BLaER1 treated with 17β-estradiol and CSF1 and Interleukin-3, amounts not matched to agents 10 nM and 100 nM (cell line): ENCODE measurements around the gene TPD52L1.
A peak's percentile ranks its signal among the peaks of the same experiment; 100 is the strongest.

ENCODE experiments used
- H3K27ac ChIP-seq, 11 experiments: shearing (Covaris generic); formaldehyde crosslinking; 2 replicates each; pipeline ENCODE4 v1.8.1; 2022
- H3K27me3 ChIP-seq, 11 experiments: shearing (Covaris generic); formaldehyde crosslinking; 2 replicates each; pipeline ENCODE4 v1.8.1; 2022
- H3K36me3 ChIP-seq, 11 experiments: shearing (Covaris generic); formaldehyde crosslinking; 2 replicates each; pipeline ENCODE4 v1.8.1; 2022
- H3K4me1 ChIP-seq, 10 experiments: shearing (Covaris generic); formaldehyde crosslinking; 2 replicates each; pipeline ENCODE4 v1.8.1; 2022
- H3K4me2 ChIP-seq, 11 experiments: shearing (Covaris generic); formaldehyde crosslinking; 2 replicates each; pipeline ENCODE4 v1.8.1; 2022
- H3K4me3 ChIP-seq, 10 experiments: shearing (Covaris generic); formaldehyde crosslinking; 2 replicates each; pipeline ENCODE4 v1.8.1; 2022
- H3K9ac ChIP-seq, 11 experiments: shearing (Covaris generic); formaldehyde crosslinking; 2 replicates each; pipeline ENCODE4 v1.8.1; 2022
- H3K9me3 ChIP-seq, 11 experiments: shearing (Covaris generic); formaldehyde crosslinking; replicated peaks in 1 of 11; 2 replicates each; pipeline ENCODE4 v1.8.1; 2022
- H4K20me1 ChIP-seq, 11 experiments: shearing (Covaris generic); formaldehyde crosslinking; 2 replicates each; pipeline ENCODE4 v1.8.1; 2022
- Cebpa-rat ChIP-seq, 11 experiments: shearing (Covaris generic); IDR thresholded peaks; 2 replicates each; pipeline ENCODE4 v1.8.1; 2022

Gene TPD52L1

DNA sequence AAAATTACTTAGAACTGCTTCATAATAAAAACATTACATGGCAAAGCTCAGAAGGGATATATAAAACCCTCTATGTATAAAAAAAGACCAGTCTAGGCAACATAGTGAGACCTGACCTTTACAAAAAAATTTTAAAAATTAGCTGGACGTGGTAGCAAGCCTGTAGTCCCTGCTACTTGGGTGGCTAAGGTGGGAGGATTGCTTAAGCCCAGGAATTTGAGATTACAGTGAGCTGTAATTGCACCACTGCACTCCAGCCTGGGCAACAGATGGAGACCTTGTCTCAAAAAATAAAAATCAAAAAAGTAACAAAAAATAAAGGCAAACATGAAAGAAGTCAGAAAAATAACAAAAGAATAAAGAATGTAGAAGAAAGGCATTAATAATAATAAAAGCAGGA, 21.5 kb upstream of the TPD52L1 start:
- Histone ChIP-seq H3K9ac (no peak overlapping the region), H3K36me3 (no peaks in the 10 kb centered on the region), H3K4me1 (no peaks in the 10 kb centered on the region), H3K4me3 (no peak overlapping the region), H3K4me2 (no peak overlapping the region), H4K20me1 (no peaks in the 10 kb centered on the region), H3K27ac (no peak overlapping the region), H3K27me3 (no peaks in the 10 kb centered on the region), H3K9me3 (no peaks in the 10 kb centered on the region)
- no peak for TF ChIP-seq Cebpa-rat (IDR thresholded peaks at IDR 0.05)

DNA sequence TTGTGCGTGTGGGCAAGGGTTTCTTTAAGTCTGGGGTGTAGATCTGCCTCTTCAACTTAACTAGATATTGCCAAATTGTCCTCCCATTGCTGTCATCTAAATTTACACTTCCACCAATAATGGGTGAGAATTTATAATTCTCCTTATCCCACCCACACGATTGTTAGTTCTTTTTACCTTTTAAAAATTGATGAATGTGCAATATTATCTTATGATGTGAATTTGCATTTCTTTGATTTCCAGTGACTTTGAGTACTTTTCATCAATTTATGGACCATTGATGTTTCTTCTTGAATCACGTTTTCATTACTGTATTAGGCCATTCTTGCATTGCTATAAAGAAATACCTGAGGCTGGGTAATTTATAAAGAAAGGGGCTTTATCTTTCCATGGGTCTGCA, 17.2 kb upstream of the TPD52L1 start:
- Histone ChIP-seq H3K27me3 (no peaks in the 10 kb centered on the region), H3K36me3 (no peaks in the 10 kb centered on the region), H3K4me1 (no peaks in the 10 kb centered on the region), H3K4me3 (no peak overlapping the region), H3K9me3 (no peaks in the 10 kb centered on the region), H4K20me1 (no peaks in the 10 kb centered on the region), H3K4me2 (no peak overlapping the region), H3K9ac (no peak overlapping the region), H3K27ac (no peak overlapping the region)
- no peak for TF ChIP-seq Cebpa-rat (IDR thresholded peaks at IDR 0.05)

DNA sequence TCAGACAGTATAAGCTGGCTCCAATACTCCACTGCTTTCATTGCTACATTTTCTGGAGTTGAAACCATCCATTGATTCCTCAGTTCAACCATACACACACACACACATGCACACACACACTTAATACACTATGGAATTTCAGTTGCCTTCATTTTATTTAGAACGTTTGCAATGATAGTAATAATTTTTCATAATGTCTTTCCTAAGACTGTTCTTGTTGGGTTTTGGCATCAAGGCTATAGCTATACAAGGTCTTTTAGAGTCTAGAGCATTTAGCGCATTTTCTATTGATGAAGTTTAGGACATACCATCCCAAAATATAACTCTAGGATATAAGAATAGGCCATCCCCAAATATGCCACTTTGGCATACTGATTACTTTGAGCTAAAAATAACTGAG, 15.5 kb upstream of the TPD52L1 start:
- no peak overlapping the region for H3K4me3 ChIP-seq
- H4K20me1 ChIP-seq, result no peaks in the 10 kb centered on the region
- TF ChIP-seq Cebpa-rat (IDR thresholded peaks at IDR 0.05), result no peak
- no peaks in the 10 kb centered on the region for H3K27me3 ChIP-seq
- H3K27ac ChIP-seq, result no peak overlapping the region
- H3K9me3 ChIP-seq, result peaks cover 3 to 8% (median 4%) of the 10 kb centered on the region in 11 experiments; a peak in 21 of 22 replicates
- H3K4me2 ChIP-seq, result no peak overlapping the region
- H3K9ac ChIP-seq, result no peak overlapping the region
- H3K36me3 ChIP-seq, result no peaks in the 10 kb centered on the region
- H3K4me1 ChIP-seq, result no peaks in the 10 kb centered on the region

DNA sequence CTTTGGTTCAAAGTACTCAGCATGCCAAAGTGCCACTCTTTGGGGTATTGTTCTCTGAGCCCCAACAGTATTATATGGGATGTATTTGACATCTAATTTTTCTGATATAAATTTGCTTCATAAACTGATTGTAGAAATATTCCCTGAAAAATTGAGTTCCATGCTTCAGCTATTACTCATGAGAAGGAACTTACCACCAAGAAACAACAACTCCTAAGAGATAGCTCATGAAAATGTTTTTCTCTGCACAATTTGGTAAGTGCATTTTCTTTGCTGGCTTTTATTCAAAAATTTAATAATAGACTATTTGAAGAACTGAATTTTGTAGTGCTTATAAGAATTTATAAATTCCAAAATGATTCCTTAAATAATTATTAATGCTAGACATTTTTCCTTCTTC, 12.8 kb upstream of the TPD52L1 start:
- H3K27ac ChIP-seq, result no peak overlapping the region
- no peak for TF ChIP-seq Cebpa-rat (IDR thresholded peaks at IDR 0.05)
- no peaks in the 10 kb centered on the region for H3K27me3 ChIP-seq
- H4K20me1 ChIP-seq, result no peaks in the 10 kb centered on the region
- no peaks in the 10 kb centered on the region for H3K4me1 ChIP-seq
- no peak overlapping the region for H3K9ac ChIP-seq
- no peaks in the 10 kb centered on the region for H3K36me3 ChIP-seq
- no peak overlapping the region for H3K4me2 ChIP-seq
- H3K4me3 ChIP-seq, result no peak overlapping the region
- peaks cover 9 to 18% (median 14%) of the 10 kb centered on the region in 11 experiments; a peak in 21 of 22 replicates for H3K9me3 ChIP-seq

DNA sequence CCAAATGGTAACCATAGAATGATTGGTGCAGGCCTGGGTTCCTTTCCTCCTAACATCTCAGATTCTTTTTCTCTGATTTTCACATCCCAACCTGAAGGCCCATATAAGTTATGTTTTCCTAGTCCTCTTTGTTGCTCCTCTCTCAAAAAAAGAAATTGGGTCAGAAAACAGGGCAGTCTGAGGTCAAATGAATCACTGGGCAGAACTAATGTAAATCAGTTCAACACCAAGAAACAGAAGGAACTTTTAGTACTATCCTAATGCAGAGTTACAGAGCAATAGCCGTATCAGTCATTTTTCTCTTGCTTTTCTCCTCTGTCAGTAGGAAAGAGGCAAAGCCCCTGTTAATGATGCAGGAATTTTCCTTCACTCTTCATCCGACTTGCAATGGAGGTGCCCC, 11.0 kb upstream of the TPD52L1 start:
- no peak for TF ChIP-seq Cebpa-rat (IDR thresholded peaks at IDR 0.05)
- no peak overlapping the region for H3K27ac ChIP-seq
- no peaks in the 10 kb centered on the region for H3K27me3 ChIP-seq
- H3K4me2 ChIP-seq, result no peak overlapping the region
- no peak overlapping the region for H3K4me3 ChIP-seq
- H3K36me3 ChIP-seq, result no peaks in the 10 kb centered on the region
- no peaks in the 10 kb centered on the region for H3K4me1 ChIP-seq
- peaks cover 9 to 18% (median 14%) of the 10 kb centered on the region in 11 experiments; a peak in 21 of 22 replicates for H3K9me3 ChIP-seq
- H3K9ac ChIP-seq, result no peak overlapping the region
- no peaks in the 10 kb centered on the region for H4K20me1 ChIP-seq

DNA sequence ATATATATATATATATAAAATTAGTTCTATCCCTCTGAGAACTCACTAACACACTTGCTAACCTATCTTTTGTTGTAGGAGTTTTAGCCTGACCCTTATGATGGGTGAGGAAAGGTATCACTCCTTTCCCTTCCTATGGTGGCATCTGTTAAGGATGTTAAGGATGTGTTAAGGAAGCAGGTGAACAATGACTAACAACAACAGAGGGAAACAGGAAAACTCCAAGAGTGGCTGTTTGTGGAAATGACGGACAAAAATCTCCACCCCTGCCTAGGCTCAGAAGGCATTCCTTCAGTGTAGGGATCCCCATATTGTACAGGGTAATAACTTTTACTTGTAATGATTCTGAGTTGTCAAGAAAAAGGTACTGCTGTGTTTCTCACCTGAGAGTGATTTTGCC, 8.8 kb upstream of the TPD52L1 start:
- no peak for TF ChIP-seq Cebpa-rat (IDR thresholded peaks at IDR 0.05)
- Histone ChIP-seq H3K9ac (no peak overlapping the region), H4K20me1 (no peaks in the 10 kb centered on the region), H3K4me3 (no peak overlapping the region), H3K9me3 (peaks cover 9 to 18% (median 14%) of the 10 kb centered on the region in 11 experiments; a peak in 21 of 22 replicates), H3K36me3 (no peaks in the 10 kb centered on the region), H3K4me1 (peaks cover 0 to 7% (median 0%) of the 10 kb centered on the region in 10 experiments; a peak in 2 of 20 replicates), H3K27ac (no peak overlapping the region), H3K27me3 (no peaks in the 10 kb centered on the region), H3K4me2 (no peak overlapping the region)

DNA sequence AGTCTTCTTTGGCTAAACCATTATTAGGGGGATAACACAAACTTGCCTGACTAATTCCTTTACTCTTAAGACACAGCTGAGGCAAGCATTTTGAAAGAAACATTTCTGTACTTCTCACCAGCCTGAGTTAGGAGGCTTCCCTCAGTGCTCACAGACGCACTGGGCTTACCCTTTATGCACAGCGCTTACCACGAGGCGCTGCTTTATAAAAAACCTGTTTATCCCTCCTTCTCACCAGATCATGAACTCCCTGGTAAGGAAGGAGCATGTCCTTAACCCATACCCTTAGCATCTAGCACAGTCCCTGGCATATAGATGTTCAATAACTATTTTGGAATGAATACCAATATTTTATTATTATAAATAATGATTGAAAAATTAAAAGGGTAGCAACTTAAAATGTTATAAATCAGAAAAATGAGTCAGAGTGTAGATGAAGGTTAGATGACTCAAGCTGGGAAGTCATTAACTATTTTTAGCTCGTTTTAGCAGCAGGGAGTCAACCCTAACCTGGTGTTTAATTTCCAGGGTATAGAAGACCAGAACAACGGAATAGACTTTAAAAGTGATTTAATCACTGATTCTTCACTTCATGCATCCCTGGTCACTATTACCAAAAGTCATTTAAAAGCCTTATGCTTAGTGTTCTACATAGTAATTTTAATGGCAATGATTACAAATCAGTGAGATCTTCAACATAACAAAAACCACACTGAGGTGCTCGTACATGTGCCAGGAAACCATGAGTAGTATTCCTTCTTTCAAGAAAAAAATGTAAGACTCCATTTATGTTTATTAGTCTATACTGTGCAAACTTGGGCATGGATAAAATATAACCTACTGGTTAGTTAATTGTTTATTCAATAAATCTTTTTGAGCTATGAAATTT, 4.1 kb upstream of the TPD52L1 start:
- no peaks in the 10 kb centered on the region for H4K20me1 ChIP-seq
- no peaks in the 10 kb centered on the region for H3K36me3 ChIP-seq
- no peak overlapping the region for H3K9ac ChIP-seq
- H3K4me2 ChIP-seq, result peak overlapping the region in 1 of 11 experiments; percentile 32; a peak in 2 of 22 replicates
- H3K27ac ChIP-seq, result no peak overlapping the region
- H3K4me3 ChIP-seq, result no peak overlapping the region
- H3K4me1 ChIP-seq, result peaks cover 0 to 24% (median 1%) of the 10 kb centered on the region in 10 experiments; a peak in 9 of 20 replicates
- no peak for TF ChIP-seq Cebpa-rat (IDR thresholded peaks at IDR 0.05)
- peaks cover 9 to 16% (median 12%) of the 10 kb centered on the region in 11 experiments for H3K9me3 ChIP-seq
- H3K27me3 ChIP-seq, result peaks cover 11 to 16% (median 13%) of the 10 kb centered on the region in 11 experiments

DNA sequence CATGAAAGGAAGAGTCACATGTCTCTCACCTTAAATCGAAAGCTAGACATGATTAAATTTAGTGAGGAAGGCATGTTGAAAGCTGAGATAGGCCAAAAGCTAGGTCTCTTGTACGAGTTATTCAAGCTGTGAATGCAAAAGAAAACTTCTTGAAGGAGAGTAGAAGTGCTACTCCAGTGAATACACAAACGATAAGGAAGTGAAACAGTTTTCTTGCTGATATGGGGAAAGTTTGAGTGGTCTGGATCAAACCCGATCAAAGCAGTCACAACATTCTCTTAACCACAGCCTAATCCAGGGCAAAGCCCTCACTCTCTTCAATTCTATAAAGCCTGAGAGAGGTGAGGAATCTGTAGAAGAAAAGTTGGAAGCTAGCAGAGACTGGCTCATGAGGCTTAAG, 1.9 kb upstream of the TPD52L1 start:
- peaks cover 14 to 23% (median 18%) of the 10 kb centered on the region in 11 experiments for H3K27me3 ChIP-seq
- H3K9me3 ChIP-seq, result peaks cover 16 to 24% (median 18%) of the 10 kb centered on the region in 11 experiments
- H3K4me2 ChIP-seq, result peak overlapping the region in 4 of 11 experiments; percentile 4 to 68 (median 22); a peak in 5 of 22 replicates
- no peak overlapping the region for H3K9ac ChIP-seq
- H3K27ac ChIP-seq, result no peak overlapping the region
- no peaks in the 10 kb centered on the region for H3K36me3 ChIP-seq
- H3K4me3 ChIP-seq, result no peak overlapping the region
- no peak for TF ChIP-seq Cebpa-rat (IDR thresholded peaks at IDR 0.05)
- H4K20me1 ChIP-seq, result no peaks in the 10 kb centered on the region
- peaks cover 0 to 24% (median 1%) of the 10 kb centered on the region in 10 experiments; a peak in 9 of 20 replicates for H3K4me1 ChIP-seq

DNA sequence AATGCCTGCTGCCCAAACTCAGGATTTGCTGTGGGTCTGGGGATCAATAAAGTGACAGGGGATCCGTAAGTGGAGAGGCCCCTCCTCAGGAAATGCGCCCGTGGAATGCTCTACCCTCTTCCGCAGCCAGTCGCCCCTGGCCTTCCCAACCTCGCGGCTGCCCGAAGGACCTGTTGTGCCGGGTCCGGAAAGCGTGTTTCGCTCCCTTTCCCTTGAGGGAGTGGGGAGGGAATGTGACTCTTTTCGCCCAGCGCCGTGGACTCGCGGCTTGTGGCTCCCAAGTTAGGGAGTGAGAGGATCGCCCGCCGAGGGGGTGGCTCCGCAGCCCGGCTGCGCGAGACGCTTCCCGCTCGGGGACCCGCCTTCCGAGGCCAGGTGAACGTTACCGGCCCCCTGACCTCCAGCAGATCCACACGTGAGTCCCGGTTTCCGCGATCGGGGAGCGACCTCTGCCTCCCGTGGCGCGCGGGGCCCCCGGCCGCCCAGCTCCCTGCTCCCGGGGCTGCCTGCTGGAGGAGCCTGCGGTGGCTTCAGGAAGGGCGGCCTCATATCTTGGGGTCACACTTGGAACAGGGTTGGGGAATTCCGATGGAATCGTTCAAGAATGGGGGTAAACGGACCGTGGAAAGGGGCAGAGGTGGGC, 666 bp downstream of the TPD52L1 start:
- no peak for TF ChIP-seq Cebpa-rat (IDR thresholded peaks at IDR 0.05)
- no peaks in the 10 kb centered on the region for H4K20me1 ChIP-seq
- no peaks in the 10 kb centered on the region for H3K36me3 ChIP-seq
- peaks cover 0 to 27% (median 3%) of the 10 kb centered on the region in 10 experiments; a peak in 10 of 20 replicates for H3K4me1 ChIP-seq
- H3K27me3 ChIP-seq, result peaks cover 14 to 23% (median 18%) of the 10 kb centered on the region in 11 experiments
- H3K27ac ChIP-seq, result no peak overlapping the region
- no peak overlapping the region for H3K9ac ChIP-seq
- H3K9me3 ChIP-seq, result peaks cover 16 to 24% (median 18%) of the 10 kb centered on the region in 11 experiments
- H3K4me3 ChIP-seq, result peak overlapping the region in 7 of 10 experiments; percentile 25 to 46 (median 37); a peak in 9 of 20 replicates
- H3K4me2 ChIP-seq, result peak overlapping the region in 10 of 11 experiments; percentile 43 to 77 (median 59); a peak in 18 of 22 replicates
